Ecto neural progenitor cell (in vitro differentiated cells): ENCODE data around the gene STIL.
"Not testable (repeated sequence)": the region's sequence is repeated elsewhere in the genome, so short reads cannot be mapped to it uniquely, and the experiment has no call there.

ENCODE experiments used
- DNase-seq: peaks from one replicate; pipeline ENCODE4 v3.0.0-alpha.2; 2018; ENCODE audit warnings: low spot score

STIL gene

GRCh38 chr1:47219590-47220220 is 94.2 kb downstream of the STIL start:
- DNase-seq = no peak

GRCh38 chr1:47219001-47219400 is 94.9 kb downstream of the STIL start:
- DNase-seq = no peak

- no peak for DNase-seq
Observed at GRCh38 chr1:47216278-47217059, 97.5 kb downstream of the STIL start.

GRCh38 chr1:47215713-47216112 is 98.2 kb downstream of the STIL start:
- no peak for DNase-seq

GRCh38 chr1:47214549-47214948 is 99.4 kb downstream of the STIL start:
- no peak for DNase-seq

- no peak for DNase-seq
Observed at GRCh38 chr1:47213230-47213963, 100.5 kb downstream of the STIL start.

GRCh38 chr1:47212636-47213229 is 101.2 kb downstream of the STIL start:
- no peak for DNase-seq

GRCh38 chr1:47211796-47212269 is 102.1 kb downstream of the STIL start:
- no peak for DNase-seq

GRCh38 chr1:47210666-47211065 is 103.3 kb downstream of the STIL start:
- DNase-seq = no peak

GRCh38 chr1:47209725-47210325 is 104.1 kb downstream of the STIL start:
- no peak for DNase-seq

- DNase-seq = no peak
Observed at GRCh38 chr1:47209091-47209490, 104.9 kb downstream of the STIL start.

- DNase-seq = no peak
Observed at GRCh38 chr1:47208374-47208850, 105.5 kb downstream of the STIL start.

- DNase-seq = no peak
Observed at GRCh38 chr1:47207803-47208373, 106.1 kb downstream of the STIL start.

- no peak for DNase-seq
Observed at GRCh38 chr1:47205918-47206317, 108.0 kb downstream of the STIL start.

GRCh38 chr1:47203504-47203903 is 110.4 kb downstream of the STIL start:
- DNase-seq = not testable (repeated sequence)

GRCh38 chr1:47201179-47201578 is 112.8 kb downstream of the STIL start:
- DNase-seq = no peak
